Activated CD8-positive, alpha-beta memory T cell treated with anti-CD3 and anti-CD28 coated beads, Interleukin-2, amount 10 ng/mL, durations not matched to agents 7 days and 5 days (primary cell): ENCODE measurements around the gene PPP1R3F. TPM values are rescaled to one million over a fixed set of nuclear protein-coding genes. Genes with fewer than 3 reads are reported as not detected.
"Not testable (repeated sequence)": the region's sequence is repeated elsewhere in the genome, so short reads cannot be mapped to it uniquely, and the experiment has no call there.

Experiments
- ATAC-seq: fragments of 150-1000 bp; cut with Tn5 transposase; one replicate; pipeline ENCODE4 v1.10.0; 2021; ENCODE audit warnings: moderate library complexity
- CTCF ChIA-PET: fragments of 350-600 bp; sonication (Branson Sonifier 250); formaldehyde crosslinking; loops from one replicate; lab custom pipeline; 2021; ENCODE audit warnings: antibody characterized with exemption; lab: Charles Lee
- DNase-seq: peaks from one replicate; pipeline ENCODE4 v3.0.0-alpha.2; 2020
- H3K27ac Mint-ChIP-seq: one replicate; pipeline ENCODE4 v1.8.0; 2021; ENCODE audit warnings: mild to moderate bottlenecking, mixed read lengths
- H3K27me3 Mint-ChIP-seq: one replicate; pipeline ENCODE4 v1.8.0; 2021; ENCODE audit warnings: mixed read lengths
- H3K36me3 Mint-ChIP-seq: one replicate; pipeline ENCODE4 v1.8.0; 2021; ENCODE audit warnings: mild to moderate bottlenecking, mixed read lengths
- H3K4me1 Mint-ChIP-seq: one replicate; pipeline ENCODE4 v1.8.0; 2021; ENCODE audit warnings: mixed read lengths
- H3K4me3 Mint-ChIP-seq: one replicate; pipeline ENCODE4 v1.8.0; 2021; ENCODE audit warnings: mild to moderate bottlenecking, moderate library complexity, mixed read lengths
- H3K9me3 Mint-ChIP-seq: one replicate; pipeline ENCODE4 v1.8.0; 2022; ENCODE audit warnings: low read depth, mixed read lengths
- total RNA-seq, 2 experiments: library from RNA; stranded (reverse); gene quantifications; one replicate each; pipeline ENCODE4 v1.2.3, GENCODE V29; 2021

PPP1R3F gene
- total RNA-seq, 2 experiments from 2014 or later: 13.9 to 14.4 TPM

- CTCF ChIA-PET, H3K27ac Mint-ChIP-seq, H3K36me3 Mint-ChIP-seq, DNase-seq, H3K27me3 Mint-ChIP-seq, ATAC-seq, H3K9me3 Mint-ChIP-seq, H3K4me3 Mint-ChIP-seq, H3K4me1 Mint-ChIP-seq: not testable (repeated sequence)
These were observed 52.7 kb downstream of the PPP1R3F start for GRCh38 chrX:49322266-49322665.

DNA sequence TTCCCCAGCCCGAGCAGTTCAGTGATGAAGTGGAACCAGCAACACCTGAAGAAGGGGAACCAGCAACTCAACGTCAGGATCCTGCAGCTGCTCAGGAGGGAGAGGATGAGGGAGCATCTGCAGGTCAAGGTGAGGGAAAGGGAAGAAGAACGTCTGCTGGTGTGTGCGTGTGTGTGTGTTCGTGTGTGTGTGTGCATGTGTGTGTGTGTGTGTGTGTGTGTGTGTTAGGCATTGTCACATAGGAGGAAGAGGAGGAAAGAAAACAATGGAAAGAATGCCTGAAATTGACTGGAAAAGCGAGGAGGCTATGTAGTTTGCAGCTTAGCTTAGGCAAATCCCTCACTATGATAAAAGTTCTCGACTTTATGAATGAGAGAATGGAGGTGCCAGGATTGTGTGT lies 54.1 kb downstream of the PPP1R3F start:
- H3K27me3 Mint-ChIP-seq, DNase-seq, ATAC-seq, CTCF ChIA-PET, H3K4me3 Mint-ChIP-seq, H3K27ac Mint-ChIP-seq, H3K36me3 Mint-ChIP-seq, H3K4me1 Mint-ChIP-seq, H3K9me3 Mint-ChIP-seq: not testable (repeated sequence)

GRCh38 chrX:49330421-49330820 lies 60.8 kb downstream of the PPP1R3F start:
- ATAC-seq, DNase-seq, CTCF ChIA-PET, H3K4me3 Mint-ChIP-seq, H3K9me3 Mint-ChIP-seq, H3K36me3 Mint-ChIP-seq, H3K27ac Mint-ChIP-seq, H3K27me3 Mint-ChIP-seq, H3K4me1 Mint-ChIP-seq: not testable (repeated sequence)

DNA sequence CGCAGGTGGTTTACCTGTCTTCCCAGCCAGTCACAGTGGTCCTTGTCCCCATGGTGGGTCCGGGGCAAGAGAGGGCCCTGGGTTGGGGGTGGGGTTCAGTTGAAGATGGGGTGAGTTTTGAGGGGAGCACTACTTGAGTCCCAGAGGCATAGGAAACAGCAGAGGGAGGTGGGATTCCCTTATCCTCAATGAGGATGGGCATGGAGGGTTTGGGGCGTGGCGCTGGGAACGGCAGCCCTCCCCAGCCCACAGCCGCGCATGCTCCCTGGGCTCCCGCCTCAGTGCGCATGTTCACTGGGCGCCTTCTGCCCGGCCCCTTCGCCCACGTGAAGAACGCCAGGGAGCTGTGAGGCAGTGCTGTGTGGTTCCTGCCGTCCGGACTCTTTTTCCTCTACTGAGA lies 61.7 kb downstream of the PPP1R3F start, which contains the start of gene GAGE13:
TSS of gene GAGE13 (plus strand) at position 301 of the 400 bp plus-strand sequence. CDS start 1,156 bp downstream, outside the sequence.
- DNase-seq, H3K4me3 Mint-ChIP-seq, H3K9me3 Mint-ChIP-seq, CTCF ChIA-PET, H3K4me1 Mint-ChIP-seq, ATAC-seq, H3K27me3 Mint-ChIP-seq, H3K36me3 Mint-ChIP-seq, H3K27ac Mint-ChIP-seq: not testable (repeated sequence)

- H3K4me1 Mint-ChIP-seq, DNase-seq, H3K36me3 Mint-ChIP-seq, CTCF ChIA-PET, ATAC-seq, H3K4me3 Mint-ChIP-seq, H3K27me3 Mint-ChIP-seq, H3K27ac Mint-ChIP-seq, H3K9me3 Mint-ChIP-seq: not testable (repeated sequence)
These were observed 62.2 kb downstream of the PPP1R3F start for GRCh38 chrX:49331841-49332240.

Other genes starting within 250 kb of the PPP1R3F start
- 10 to 100 TPM; 29.4 to 34.1 TPM for gene TFE3, start 226.4 kb upstream of the PPP1R3F start, total RNA-seq
- 1 to 10 TPM; 6.9 to 7.9 TPM for gene CCDC120, start 210.8 kb upstream of the PPP1R3F start, total RNA-seq
- 10 to 100 TPM; 21.4 to 21.6 TPM for gene PRAF2, start 195.8 kb upstream of the PPP1R3F start, total RNA-seq
- 10 to 100 TPM; 34.8 to 50.5 TPM for gene WDR45, start 189.9 kb upstream of the PPP1R3F start, total RNA-seq
- gene GPKOW, start 146.1 kb upstream of the PPP1R3F start, total RNA-seq: 10 to 100 TPM; 25.7 to 29.6 TPM
- gene MAGIX, start 107.0 kb upstream of the PPP1R3F start, total RNA-seq: 1 to 10 TPM; 1.1 to 2.0 TPM
- gene PLP2, start 97.9 kb upstream of the PPP1R3F start, total RNA-seq: 10 to 100 TPM; 21.9 to 44.7 TPM
- 10 to 100 TPM; 21.1 to 24.7 TPM for gene PRICKLE3, start 83.4 kb upstream of the PPP1R3F start, total RNA-seq
- gene SYP, start 69.6 kb upstream of the PPP1R3F start, total RNA-seq: 1 to 10 TPM; 1.9 to 3.9 TPM
- gene CACNA1F, start 36.5 kb upstream of the PPP1R3F start, total RNA-seq: 1 to 10 TPM in 1 of 2 experiments, under 1 TPM in 1; 0.19 to 1.3 TPM
- 10 to 100 TPM; 24.6 to 29.9 TPM for gene CCDC22, start 34.3 kb upstream of the PPP1R3F start, total RNA-seq
- 10 to 100 TPM; 26.8 to 82.1 TPM for gene FOXP3, start 5.1 kb upstream of the PPP1R3F start, total RNA-seq
- not detected for gene GAGE10, start 33.9 kb downstream of the PPP1R3F start, total RNA-seq
- gene GAGE12J, start 52.2 kb downstream of the PPP1R3F start, total RNA-seq: not detected
- gene GAGE13, start 61.8 kb downstream of the PPP1R3F start, total RNA-seq: not detected